Measurements from ENCODE around the gene AKNA. TPM values are rescaled to one million over a fixed set of nuclear protein-coding genes. Genes with fewer than 3 reads are reported as not detected.
A peak's percentile ranks its signal among the peaks of the same experiment; 100 is the strongest.

The AKNA gene
- total RNA-seq, 1 experiment from 2014 or later = 29.3 TPM

GRCh38 chr9:114375386-114376175, 12.2 kb downstream of the AKNA start (continued):
- no peak for TF ChIP-seq ZNF396 (CRISPR knock-in tag; IDR thresholded peaks at IDR 0.05; ENCODE audit: borderline replicate concordance)

GRCh38 chr9:114374936-114375335, 12.8 kb downstream of the AKNA start:
- CTCF ChIA-PET = interaction anchor here (1.0 kb wide), 1 partner anchor 8 kb away, joined by 3 read pairs; no protein-coding TSS in a partner anchor

More at GRCh38 chr9:114374936-114375335, 12.8 kb downstream of the AKNA start:
- DNase-seq (ENCODE audit: low spot score) (no peak), ATAC-seq (no peak)
- H3K4me3 Mint-ChIP-seq = no peak overlapping the region
- H3K27ac Mint-ChIP-seq = peak overlapping the region; percentile 10
- no peaks in the 10 kb centered on the region; the same call in 1 of the 2 replicates for H3K27me3 Mint-ChIP-seq (ENCODE audit: low read depth)
- H3K9me3 Mint-ChIP-seq = no peaks in the 10 kb centered on the region
- peaks cover 20% of the 10 kb centered on the region for H3K36me3 Mint-ChIP-seq
- TF ChIP-seq ZNF671 (CRISPR knock-in tag; IDR thresholded peaks at IDR 0.05) = no peak
- no peak for TF ChIP-seq JUN (CRISPR knock-in tag; IDR thresholded peaks at IDR 0.05)
- TF ChIP-seq ESRRA (CRISPR knock-in tag; IDR thresholded peaks at IDR 0.05; ENCODE audit: borderline replicate concordance) = no peak
- TF ChIP-seq GTF2I (CRISPR knock-in tag; conservative IDR thresholded peaks at IDR 0.05) = no peak
- no peak for TF ChIP-seq NFATC4 (CRISPR knock-in tag; IDR thresholded peaks at IDR 0.05)
- TF ChIP-seq KAT7 (CRISPR knock-in tag; IDR thresholded peaks at IDR 0.05; ENCODE audit: borderline replicate concordance) = no peak
- no peak for TF ChIP-seq PRDM15 (CRISPR knock-in tag; IDR thresholded peaks at IDR 0.05)
- TF ChIP-seq JAZF1 (CRISPR knock-in tag; IDR thresholded peaks at IDR 0.05) = no peak
- TF ChIP-seq IRF1 (CRISPR knock-in tag; IDR thresholded peaks at IDR 0.05) = no peak
- no peak for TF ChIP-seq NFYB (CRISPR knock-in tag; conservative IDR thresholded peaks at IDR 0.05; ENCODE audit: low read depth)
- TF ChIP-seq RORB (CRISPR knock-in tag; IDR thresholded peaks at IDR 0.05) = no peak
- no peak for TF ChIP-seq ATF2 (CRISPR knock-in tag; IDR thresholded peaks at IDR 0.05; ENCODE audit: borderline replicate concordance, low read depth)
- no peak for TF ChIP-seq USF2 (CRISPR knock-in tag; IDR thresholded peaks at IDR 0.05)
- no peak for TF ChIP-seq PRRX2 (CRISPR knock-in tag; IDR thresholded peaks at IDR 0.05)
- no peak for TF ChIP-seq ZBTB21 (CRISPR knock-in tag; IDR thresholded peaks at IDR 0.05; ENCODE audit: borderline replicate concordance)
- H3K4me1 Mint-ChIP-seq = peaks cover 61% of the 10 kb centered on the region
- POLR2A ChIA-PET = interaction anchor here (0.6 kb wide), 1 partner anchor 1889 kb away, joined by 3 read pairs; the partner anchor contains the start of gene KIAA1958
